SK-N-SH treated with all-trans-retinoic acid at 6 μM for 48 hours (cell line): ENCODE measurements around the gene PHLDB1.

Experiments
- ATAC-seq: fragments of 200-7000 bp; cut with Tn5 transposase; 3 replicates; pipeline ENCODE4 v1.9.1; 2020; ENCODE audit warnings: mild to moderate bottlenecking, moderate library complexity
- ARNTL ChIP-seq: fragments of 450-650 bp; formaldehyde crosslinking; IDR thresholded peaks from 2 replicates; pipeline ENCODE4 v1.5.0; 2020; ENCODE audit warnings: low read depth, mild to moderate bottlenecking, moderate library complexity, borderline replicate concordance
- BACH2 ChIP-seq: fragments of 250-450 bp; sonication (Bioruptor Pico); IDR thresholded peaks from 2 replicates; pipeline ENCODE4 v1.9.0; 2021; ENCODE audit warnings: mild to moderate bottlenecking, borderline replicate concordance
- CREB5 ChIP-seq: fragments of 250-450 bp; sonication (Bioruptor Pico); IDR thresholded peaks from 2 replicates; pipeline ENCODE4 v1.5.1; 2020; ENCODE audit warnings: low read depth, mild to moderate bottlenecking, moderate library complexity
- CSDC2 ChIP-seq: fragments of 250-450 bp; sonication (Bioruptor Pico); IDR thresholded peaks from 2 replicates; pipeline ENCODE4 v1.5.0; 2020; ENCODE audit warnings: mild to moderate bottlenecking, moderate library complexity
- CSRNP3 ChIP-seq: fragments of 250-450 bp; sonication (Bioruptor Pico); IDR thresholded peaks from 2 replicates; pipeline ENCODE4 v1.5.1; 2021; ENCODE audit warnings: mild to moderate bottlenecking, moderate library complexity
- ESRRG ChIP-seq: fragments of 250-450 bp; sonication (Bioruptor Pico); IDR thresholded peaks from 2 replicates; pipeline ENCODE4 v1.6.1; 2021; ENCODE audit warnings: mild to moderate bottlenecking
- ISL1 ChIP-seq: fragments of 250-450 bp; sonication (Bioruptor Pico); IDR thresholded peaks from 2 replicates; pipeline ENCODE4 v2.1.2; 2022; ENCODE audit warnings: mild to moderate bottlenecking, moderate library complexity
- OSR1 ChIP-seq: fragments of 250-450 bp; sonication (Bioruptor Pico); IDR thresholded peaks from 2 replicates; pipeline ENCODE4 v1.8.0; 2022; ENCODE audit warnings: moderate library complexity, mild to moderate bottlenecking, inconsistent platforms
- PATZ1 ChIP-seq: fragments of 250-450 bp; sonication (Bioruptor Pico); IDR thresholded peaks from 2 replicates; pipeline ENCODE4 v1.8.0; 2020; ENCODE audit warnings: mild to moderate bottlenecking, moderate library complexity, borderline replicate concordance
- PPARA ChIP-seq: fragments of 250-450 bp; sonication (Bioruptor Pico); IDR thresholded peaks from 2 replicates; pipeline ENCODE4 v1.5.0; 2020; ENCODE audit warnings: mild to moderate bottlenecking, borderline replicate concordance
- RARB ChIP-seq: fragments of 250-450 bp; sonication (Bioruptor Pico); IDR thresholded peaks from 2 replicates; pipeline ENCODE4 v1.8.0; 2021; ENCODE audit warnings: mild to moderate bottlenecking, moderate library complexity
- SNAI2 ChIP-seq: fragments of 250-450 bp; sonication (Bioruptor Pico); IDR thresholded peaks from 2 replicates; pipeline ENCODE4 v1.5.0; 2020; ENCODE audit warnings: mild to moderate bottlenecking, moderate library complexity
- TOX ChIP-seq: fragments of 250-450 bp; sonication (Bioruptor Pico); IDR thresholded peaks from 2 replicates; pipeline ENCODE4 v1.8.0; 2021; ENCODE audit warnings: mild to moderate bottlenecking, moderate library complexity, borderline replicate concordance
- TSHZ2 ChIP-seq: fragments of 250-450 bp; sonication (Bioruptor Pico); IDR thresholded peaks from 2 replicates; pipeline ENCODE4 v1.5.0; 2020; ENCODE audit warnings: mild to moderate bottlenecking, moderate library complexity
- ZC3H10 ChIP-seq: fragments of 250-450 bp; sonication (Bioruptor Pico); IDR thresholded peaks from 2 replicates; pipeline ENCODE4 v1.5.1; 2021; ENCODE audit warnings: mild to moderate bottlenecking, moderate library complexity
- ZFP3 ChIP-seq: fragments of 250-450 bp; sonication (Bioruptor Pico); IDR thresholded peaks from 2 replicates; pipeline ENCODE4 v1.5.0; 2020; ENCODE audit warnings: mild to moderate bottlenecking, moderate library complexity
- ZFP30 ChIP-seq: fragments of 450-650 bp; formaldehyde crosslinking; IDR thresholded peaks from 2 replicates; pipeline ENCODE4 v1.5.0; 2022; ENCODE audit warnings: mild to moderate bottlenecking, moderate library complexity
- ZNF565 ChIP-seq: fragments of 450-650 bp; formaldehyde crosslinking; conservative IDR thresholded peaks from 2 replicates; pipeline ENCODE4 v1.5.0; 2020; ENCODE audit warnings: low read depth, mild to moderate bottlenecking, moderate library complexity
- ZNF70 ChIP-seq: fragments of 450-650 bp; formaldehyde crosslinking; IDR thresholded peaks from 2 replicates; pipeline ENCODE4 v1.5.0; 2020; ENCODE audit warnings: mild to moderate bottlenecking, moderate library complexity
- ZNF8 ChIP-seq: fragments of 450-650 bp; formaldehyde crosslinking; IDR thresholded peaks from 2 replicates; pipeline ENCODE4 v1.5.0; 2020; ENCODE audit warnings: mild to moderate bottlenecking, moderate library complexity
- TF ChIP-seq, protein P1 (sequence below): fragments of 250-450 bp; sonication (Bioruptor Pico); IDR thresholded peaks from 2 replicates; pipeline ENCODE4 v1.8.0; 2021; ENCODE audit warnings: low read depth, mild to moderate bottlenecking, moderate library complexity, borderline replicate concordance

The PHLDB1 gene

GRCh38 chr11:118592616-118593367 lies 14.6 kb upstream of the PHLDB1 start:
- no peak for ATAC-seq

DNA sequence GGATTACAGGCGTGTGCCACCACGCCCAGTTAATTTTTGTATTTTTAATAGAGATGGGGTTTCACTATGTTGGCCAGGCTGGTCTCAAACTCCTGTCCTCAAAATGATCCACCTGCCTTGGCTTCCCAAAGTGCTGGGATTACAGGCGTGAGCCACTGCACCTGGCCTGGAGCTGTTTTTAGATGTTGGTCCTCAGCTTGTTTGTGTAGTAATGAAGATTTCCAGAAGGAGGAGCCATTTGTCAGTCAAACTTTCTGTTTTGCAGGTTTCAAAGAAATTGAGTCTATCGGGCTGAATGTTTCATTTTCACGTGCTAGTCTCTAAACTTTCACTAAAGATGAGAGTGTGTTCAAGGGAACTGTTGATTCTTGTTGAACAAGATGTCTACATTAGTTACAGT lies 12.4 kb upstream of the PHLDB1 start:
- ATAC-seq = peak; percentile 63

More at GRCh38 chr11:118592616-118593367, 14.6 kb upstream of the PHLDB1 start:
- TF ChIP-seq PPARA (CRISPR knock-in tag) (no peak), ZC3H10 (CRISPR knock-in tag) (no peak), ZFP3 (CRISPR knock-in tag) (no peak), ISL1 (CRISPR knock-in tag) (no peak), CSRNP3 (CRISPR knock-in tag) (no peak), RARB (CRISPR knock-in tag) (no peak), ARNTL (CRISPR knock-in tag) (no peak), TSHZ2 (CRISPR knock-in tag) (no peak), ZFP30 (CRISPR knock-in tag) (no peak), TOX (CRISPR knock-in tag) (no peak), CSDC2 (CRISPR knock-in tag) (no peak), ZNF70 (CRISPR knock-in tag) (no peak), ESRRG (no peak), BACH2 (CRISPR knock-in tag) (no peak), SNAI2 (CRISPR knock-in tag) (no peak)

- no peak for ATAC-seq
- TF ChIP-seq, protein P1, sequence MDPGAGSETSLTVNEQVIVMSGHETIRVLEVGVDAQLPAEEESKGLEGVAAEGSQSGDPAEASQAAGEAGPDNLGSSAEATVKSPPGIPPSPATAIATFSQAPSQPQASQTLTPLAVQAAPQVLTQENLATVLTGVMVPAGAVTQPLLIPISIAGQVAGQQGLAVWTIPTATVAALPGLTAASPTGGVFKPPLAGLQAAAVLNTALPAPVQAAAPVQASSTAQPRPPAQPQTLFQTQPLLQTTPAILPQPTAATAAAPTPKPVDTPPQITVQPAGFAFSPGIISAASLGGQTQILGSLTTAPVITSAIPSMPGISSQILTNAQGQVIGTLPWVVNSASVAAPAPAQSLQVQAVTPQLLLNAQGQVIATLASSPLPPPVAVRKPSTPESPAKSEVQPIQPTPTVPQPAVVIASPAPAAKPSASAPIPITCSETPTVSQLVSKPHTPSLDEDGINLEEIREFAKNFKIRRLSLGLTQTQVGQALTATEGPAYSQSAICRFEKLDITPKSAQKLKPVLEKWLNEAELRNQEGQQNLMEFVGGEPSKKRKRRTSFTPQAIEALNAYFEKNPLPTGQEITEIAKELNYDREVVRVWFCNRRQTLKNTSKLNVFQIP (CRISPR knock-in tag) = no peak
- TF ChIP-seq TOX (CRISPR knock-in tag) (no peak), CREB5 (CRISPR knock-in tag) (no peak), ZFP30 (CRISPR knock-in tag) (no peak), BACH2 (CRISPR knock-in tag) (no peak), ZNF565 (CRISPR knock-in tag) (no peak)
These were observed 10.9 kb upstream of the PHLDB1 start for GRCh38 chr11:118596224-118597146.

GRCh38 chr11:118597556-118597955 lies 9.9 kb upstream of the PHLDB1 start:
- TF ChIP-seq ISL1 (CRISPR knock-in tag) = no peak
- no peak for TF ChIP-seq ZC3H10 (CRISPR knock-in tag)
- TF ChIP-seq CSDC2 (CRISPR knock-in tag) = no peak
- TF ChIP-seq BACH2 (CRISPR knock-in tag) = no peak
- TF ChIP-seq PPARA (CRISPR knock-in tag) = no peak
- TF ChIP-seq ARNTL (CRISPR knock-in tag) = no peak
- TF ChIP-seq ZFP3 (CRISPR knock-in tag) = no peak
- TF ChIP-seq TOX (CRISPR knock-in tag) = no peak
- TF ChIP-seq PATZ1 (CRISPR knock-in tag) = no peak
- no peak for TF ChIP-seq ESRRG
- no peak for TF ChIP-seq ZNF70 (CRISPR knock-in tag)
- no peak for TF ChIP-seq ZNF8 (CRISPR knock-in tag)
- no peak for TF ChIP-seq OSR1 (CRISPR knock-in tag)
- no peak for TF ChIP-seq RARB (CRISPR knock-in tag)
- TF ChIP-seq ZNF565 (CRISPR knock-in tag) = no peak
- TF ChIP-seq ZFP30 (CRISPR knock-in tag) = no peak
- no peak for TF ChIP-seq SNAI2 (CRISPR knock-in tag)
- ATAC-seq = no peak
